Activated CD4-positive, alpha-beta memory T cell treated with anti-CD3 and anti-CD28 coated beads, Interleukin-2, amount 10 ng/mL, durations not matched to agents 7 days and 5 days (primary cell): ENCODE data around the gene TRAPPC12. TPM values are rescaled to one million over a fixed set of nuclear protein-coding genes. Genes with fewer than 3 reads are reported as not detected.
A peak's percentile ranks its signal among the peaks of the same experiment; 100 is the strongest.

Experiments
- CTCF ChIA-PET: fragments of 350-600 bp; sonication (Branson Sonifier 250); formaldehyde crosslinking; loops from one replicate; lab custom pipeline; 2021; ENCODE audit warnings: antibody characterized with exemption, inconsistent platforms; lab: Charles Lee
- POLR2A ChIA-PET: fragments of 350-600 bp; sonication (Branson Sonifier 250); formaldehyde crosslinking; loops from one replicate; lab custom pipeline; 2021; ENCODE audit warnings: antibody characterized with exemption; lab: Charles Lee
- DNase-seq: peaks from one replicate; pipeline ENCODE4 v3.0.0-alpha.2; 2020
- H3K27ac Mint-ChIP-seq: one replicate; pipeline ENCODE4 v1.8.0; 2021; ENCODE audit warnings: mild to moderate bottlenecking, mixed read lengths
- H3K27me3 Mint-ChIP-seq: one replicate; pipeline ENCODE4 v1.8.0; 2021; ENCODE audit warnings: mixed read lengths
- H3K36me3 Mint-ChIP-seq: one replicate; pipeline ENCODE4 v1.8.0; 2021; ENCODE audit warnings: low read depth, mixed read lengths
- H3K4me1 Mint-ChIP-seq: one replicate; pipeline ENCODE4 v1.8.0; 2021; ENCODE audit warnings: mixed read lengths
- H3K4me3 Mint-ChIP-seq: one replicate; pipeline ENCODE4 v1.8.0; 2021; ENCODE audit warnings: mild to moderate bottlenecking, mixed read lengths
- H3K9me3 Mint-ChIP-seq: one replicate; pipeline ENCODE4 v1.8.0; 2021; ENCODE audit warnings: mixed read lengths
- total RNA-seq, 2 experiments: library from RNA; stranded (reverse); gene quantifications; one replicate each; pipeline ENCODE4 v1.2.3, GENCODE V29; 2021

The TRAPPC12 gene
- 10 to 100 TPM; 74.5 to 75.6 TPM for total RNA-seq

GRCh38 chr2:3379647-3380534 lies at the start of gene TRAPPC12:
Gene TRAPPC12 (plus strand): TSS chr2:3379694. CDS start chr2:3387624, 7,930 bp downstream.
- no peaks in the 10 kb centered on the region for H3K9me3 Mint-ChIP-seq
- peak within 1 kb of the TSS; percentile 96 for H3K27ac Mint-ChIP-seq
- H3K4me3 Mint-ChIP-seq, result peak within 1 kb of the TSS; percentile 99
- no peaks in the 10 kb centered on the region for H3K27me3 Mint-ChIP-seq
- peak; percentile 95 for DNase-seq
- CTCF ChIA-PET, result interaction anchor here (1.0 to 2.0 kb wide), 7 partner anchors 22 to 196 kb away, joined by 3 to 10 read pairs (median 4); partner anchors contain the start of gene ADI1
- peaks cover 34% of the 10 kb centered on the region for H3K36me3 Mint-ChIP-seq
- H3K4me1 Mint-ChIP-seq, result peaks cover 57% of the 10 kb centered on the region
- POLR2A ChIA-PET, result interaction anchor here (0.6 to 4.2 kb wide), 11 partner anchors 13 to 394 kb away, joined by 3 to 34 read pairs (median 3); partner anchors contain the start of genes ADI1 and RNASEH1

GRCh38 chr2:3332133-3332532 lies 47.4 kb upstream of the TRAPPC12 start:
- DNase-seq, result no peak
- peaks cover 12% of the 10 kb centered on the region for H3K9me3 Mint-ChIP-seq
- H3K36me3 Mint-ChIP-seq, result peaks cover 56% of the 10 kb centered on the region
- no peak overlapping the region for H3K4me3 Mint-ChIP-seq
- H3K4me1 Mint-ChIP-seq, result no peaks in the 10 kb centered on the region
- POLR2A ChIA-PET, result no interaction called here
- no peaks in the 10 kb centered on the region for H3K27me3 Mint-ChIP-seq
- H3K27ac Mint-ChIP-seq, result no peak overlapping the region
- CTCF ChIA-PET, result no interaction called here

- no peak overlapping the region for H3K27ac Mint-ChIP-seq
- peaks cover 12% of the 10 kb centered on the region for H3K9me3 Mint-ChIP-seq
- POLR2A ChIA-PET, result no interaction called here
- no peak for DNase-seq
- CTCF ChIA-PET, result no interaction called here
- peaks cover 58% of the 10 kb centered on the region for H3K36me3 Mint-ChIP-seq
- H3K4me3 Mint-ChIP-seq, result no peak overlapping the region
- no peaks in the 10 kb centered on the region for H3K27me3 Mint-ChIP-seq
- no peaks in the 10 kb centered on the region for H3K4me1 Mint-ChIP-seq
Observed at GRCh38 chr2:3334392-3335345, 44.8 kb upstream of the TRAPPC12 start.

GRCh38 chr2:3336844-3337243 lies 42.6 kb upstream of the TRAPPC12 start:
- H3K4me3 Mint-ChIP-seq, result no peak overlapping the region
- POLR2A ChIA-PET, result no interaction called here
- CTCF ChIA-PET, result no interaction called here
- H3K27ac Mint-ChIP-seq, result no peak overlapping the region
- peaks cover 47% of the 10 kb centered on the region for H3K36me3 Mint-ChIP-seq
- no peaks in the 10 kb centered on the region for H3K4me1 Mint-ChIP-seq
- no peaks in the 10 kb centered on the region for H3K27me3 Mint-ChIP-seq
- no peak for DNase-seq
- peaks cover 7% of the 10 kb centered on the region for H3K9me3 Mint-ChIP-seq

GRCh38 chr2:3338340-3338739 lies 41.2 kb upstream of the TRAPPC12 start:
- H3K4me1 Mint-ChIP-seq, result no peaks in the 10 kb centered on the region

GRCh38 chr2:3340144-3340543 lies 39.4 kb upstream of the TRAPPC12 start:
- H3K36me3 Mint-ChIP-seq, result peaks cover 20% of the 10 kb centered on the region
- H3K4me3 Mint-ChIP-seq, result no peak overlapping the region
- H3K9me3 Mint-ChIP-seq, result peaks cover 4% of the 10 kb centered on the region
- ChIA-PET POLR2A (no interaction called here), CTCF (interaction anchor here (0.9 kb wide), 1 partner anchor 210 kb away, joined by 3 read pairs; no protein-coding TSS in a partner anchor)
- no peak overlapping the region for H3K27ac Mint-ChIP-seq
- no peaks in the 10 kb centered on the region for H3K4me1 Mint-ChIP-seq
- no peaks in the 10 kb centered on the region for H3K27me3 Mint-ChIP-seq
- DNase-seq, result no peak

More at GRCh38 chr2:3338340-3338739, 41.2 kb upstream of the TRAPPC12 start:
- POLR2A ChIA-PET, result no interaction called here
- no peak overlapping the region for H3K4me3 Mint-ChIP-seq
- peaks cover 4% of the 10 kb centered on the region for H3K9me3 Mint-ChIP-seq
- H3K36me3 Mint-ChIP-seq, result peaks cover 34% of the 10 kb centered on the region
- CTCF ChIA-PET, result no interaction called here
- no peaks in the 10 kb centered on the region for H3K27me3 Mint-ChIP-seq
- H3K27ac Mint-ChIP-seq, result no peak overlapping the region
- DNase-seq, result no peak

- peaks cover 10% of the 10 kb centered on the region for H3K36me3 Mint-ChIP-seq
Observed at GRCh38 chr2:3341336-3341735, 38.2 kb upstream of the TRAPPC12 start.

GRCh38 chr2:3342324-3342723 lies 37.2 kb upstream of the TRAPPC12 start:
- no peaks in the 10 kb centered on the region for H3K4me1 Mint-ChIP-seq
- H3K27ac Mint-ChIP-seq, result no peak overlapping the region
- H3K27me3 Mint-ChIP-seq, result no peaks in the 10 kb centered on the region
- no peak for DNase-seq
- CTCF ChIA-PET, result no interaction called here
- H3K36me3 Mint-ChIP-seq, result peaks cover 13% of the 10 kb centered on the region
- H3K4me3 Mint-ChIP-seq, result no peak overlapping the region
- no peaks in the 10 kb centered on the region for H3K9me3 Mint-ChIP-seq
- POLR2A ChIA-PET, result no interaction called here

More at GRCh38 chr2:3341336-3341735, 38.2 kb upstream of the TRAPPC12 start:
- no peak for DNase-seq
- Mint-ChIP-seq H3K4me3 (no peak overlapping the region), H3K27ac (no peak overlapping the region), H3K27me3 (no peaks in the 10 kb centered on the region), H3K4me1 (no peaks in the 10 kb centered on the region), H3K9me3 (no peaks in the 10 kb centered on the region)
- POLR2A ChIA-PET, result no interaction called here
- CTCF ChIA-PET, result no interaction called here

- no peaks in the 10 kb centered on the region for H3K9me3 Mint-ChIP-seq
- ChIA-PET POLR2A (no interaction called here), CTCF (no interaction called here)
- no peak for DNase-seq
- H3K4me1 Mint-ChIP-seq, result no peaks in the 10 kb centered on the region
- peaks cover 19% of the 10 kb centered on the region for H3K36me3 Mint-ChIP-seq
- H3K27me3 Mint-ChIP-seq, result no peaks in the 10 kb centered on the region
- H3K27ac Mint-ChIP-seq, result no peak overlapping the region
- no peak overlapping the region for H3K4me3 Mint-ChIP-seq
Observed at GRCh38 chr2:3343012-3343411, 36.5 kb upstream of the TRAPPC12 start.

- Mint-ChIP-seq H3K27me3 (no peaks in the 10 kb centered on the region), H3K4me3 (no peak overlapping the region), H3K9me3 (no peaks in the 10 kb centered on the region), H3K4me1 (no peaks in the 10 kb centered on the region), H3K36me3 (peaks cover 33% of the 10 kb centered on the region), H3K27ac (no peak overlapping the region)
- ChIA-PET CTCF (no interaction called here), POLR2A (no interaction called here)
- DNase-seq, result no peak
Observed at GRCh38 chr2:3344897-3345296, 34.6 kb upstream of the TRAPPC12 start.

- no peaks in the 10 kb centered on the region for H3K27me3 Mint-ChIP-seq
- no peaks in the 10 kb centered on the region for H3K4me1 Mint-ChIP-seq
- no peak overlapping the region for H3K4me3 Mint-ChIP-seq
- peaks cover 7% of the 10 kb centered on the region for H3K9me3 Mint-ChIP-seq
- H3K27ac Mint-ChIP-seq, result no peak overlapping the region
- ChIA-PET POLR2A (no interaction called here), CTCF (no interaction called here)
- peaks cover 38% of the 10 kb centered on the region for H3K36me3 Mint-ChIP-seq
- DNase-seq, result no peak
Observed at GRCh38 chr2:3345621-3346020, 33.9 kb upstream of the TRAPPC12 start.

GRCh38 chr2:3348767-3349166 lies 30.7 kb upstream of the TRAPPC12 start:
- Mint-ChIP-seq H3K27me3 (no peaks in the 10 kb centered on the region), H3K27ac (no peak overlapping the region), H3K36me3 (peaks cover 63% of the 10 kb centered on the region), H3K4me3 (no peak overlapping the region), H3K4me1 (no peaks in the 10 kb centered on the region), H3K9me3 (peaks cover 18% of the 10 kb centered on the region)
- CTCF ChIA-PET, result no interaction called here
- POLR2A ChIA-PET, result no interaction called here
- no peak for DNase-seq

- CTCF ChIA-PET, result no interaction called here
- DNase-seq, result no peak
- Mint-ChIP-seq H3K27ac (no peak overlapping the region), H3K36me3 (peaks cover 68% of the 10 kb centered on the region), H3K4me1 (no peaks in the 10 kb centered on the region), H3K27me3 (no peaks in the 10 kb centered on the region), H3K4me3 (no peak overlapping the region), H3K9me3 (peaks cover 18% of the 10 kb centered on the region)
- POLR2A ChIA-PET, result no interaction called here
Observed at GRCh38 chr2:3349211-3349693, 30.2 kb upstream of the TRAPPC12 start.
